Endothelial cell of hepatic sinusoid (primary cell): Measurements from ENCODE around the gene COQ10B.

ENCODE experiments used
- in situ Hi-C: cut with HindIII; loops from 2 replicates; pipeline ENCODE4 v1.10.0; 2017; ENCODE audit warnings: low sequenced_read_pairs

COQ10B gene

GRCh38 chr2:197499594-197500502 is 46.5 kb downstream of the COQ10B start, which contains the start of the genes HSPD1 and HSPE1:
Gene HSPD1, minus strand, starts transcription at chr2:197499840. Its CDS starts 992 bp downstream, at chr2:197498848.
Gene HSPE1, plus strand, starts transcription at chr2:197500379. Its CDS starts 58 bp downstream, at chr2:197500437.
- in situ Hi-C loops = no loop called here

GRCh38 chr2:197500503-197501131 is 47.3 kb downstream of the COQ10B start:
- in situ Hi-C loops = no loop called here

GRCh38 chr2:197502201-197502600 is 48.8 kb downstream of the COQ10B start:
- in situ Hi-C loops = no loop called here

GRCh38 chr2:197502685-197503084 is 49.3 kb downstream of the COQ10B start:
- in situ Hi-C loops = no loop called here

GRCh38 chr2:197504000-197504399 is 50.6 kb downstream of the COQ10B start:
- in situ Hi-C loops = no loop called here

- in situ Hi-C loops = no loop called here
These were observed 51.2 kb downstream of the COQ10B start for GRCh38 chr2:197504512-197504911.

- in situ Hi-C loops = no loop called here
These were observed 53.3 kb downstream of the COQ10B start for GRCh38 chr2:197506658-197507057.

- in situ Hi-C loops = no loop called here
These were observed 60.6 kb downstream of the COQ10B start for GRCh38 chr2:197513915-197514314.

- in situ Hi-C loops = no loop called here
These were observed 61.4 kb downstream of the COQ10B start for GRCh38 chr2:197514754-197515153.

GRCh38 chr2:197515315-197515738 is 62.0 kb downstream of the COQ10B start:
- in situ Hi-C loops = no loop called here

- in situ Hi-C loops = no loop called here
These were observed 62.5 kb downstream of the COQ10B start, which contains the start of gene MOB4 for GRCh38 chr2:197515739-197516392. Gene MOB4, plus strand, starts transcription at chr2:197516066. Its CDS starts 21 bp downstream, at chr2:197516087.

- in situ Hi-C loops = no loop called here
These were observed 63.0 kb downstream of the COQ10B start for GRCh38 chr2:197516393-197516761.

GRCh38 chr2:197517150-197517549 is 63.8 kb downstream of the COQ10B start:
- in situ Hi-C loops = no loop called here
